Activated CD8-positive, alpha-beta memory T cell treated with anti-CD3 and anti-CD28 coated beads for 24 hours (primary cell): ENCODE data around the gene THOC7.

Source experiments
- DNase-seq: peaks from one replicate; pipeline ENCODE4 v3.0.0-alpha.2; 2020

Gene THOC7

DNA sequence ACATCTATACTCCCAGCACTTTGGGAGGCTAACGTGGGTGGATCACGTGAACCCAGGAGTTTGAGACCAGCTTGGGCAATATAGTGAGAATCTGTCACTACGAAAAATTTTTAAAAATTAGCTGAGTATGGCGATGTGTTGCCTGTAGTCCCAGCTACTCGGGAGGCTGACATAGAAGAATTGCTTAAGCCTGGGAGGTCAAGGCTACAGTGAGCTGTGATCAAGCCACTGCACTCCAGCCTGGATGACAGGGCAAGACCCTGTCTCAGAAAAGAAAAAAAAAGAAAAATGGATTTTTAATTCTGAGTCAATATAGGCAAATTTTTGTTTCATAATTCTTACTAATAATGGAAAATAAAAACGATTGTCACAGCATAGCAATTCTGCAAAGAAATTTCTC is 31.2 kb downstream of the THOC7 start:
- DNase-seq: no peak

DNA sequence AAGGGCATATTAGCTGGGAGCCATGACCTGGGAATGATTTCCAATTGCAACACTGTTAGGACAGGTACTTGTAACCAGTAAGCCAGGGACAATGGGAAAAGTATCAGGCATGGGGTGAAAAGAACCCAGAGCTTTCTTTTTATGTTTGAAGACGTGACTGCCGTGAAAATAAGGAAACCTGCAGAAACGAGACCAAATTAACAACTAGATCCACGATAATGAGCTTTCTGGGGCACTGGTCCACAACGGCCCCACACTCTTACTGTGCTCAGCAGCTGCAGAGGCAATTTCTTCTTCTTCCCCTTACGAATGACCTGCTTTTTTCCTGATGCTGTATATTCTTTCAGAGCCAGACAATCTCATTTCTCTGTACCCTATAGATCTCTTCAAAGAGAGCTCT is 33.1 kb downstream of the THOC7 start:
- DNase-seq: no peak

DNA sequence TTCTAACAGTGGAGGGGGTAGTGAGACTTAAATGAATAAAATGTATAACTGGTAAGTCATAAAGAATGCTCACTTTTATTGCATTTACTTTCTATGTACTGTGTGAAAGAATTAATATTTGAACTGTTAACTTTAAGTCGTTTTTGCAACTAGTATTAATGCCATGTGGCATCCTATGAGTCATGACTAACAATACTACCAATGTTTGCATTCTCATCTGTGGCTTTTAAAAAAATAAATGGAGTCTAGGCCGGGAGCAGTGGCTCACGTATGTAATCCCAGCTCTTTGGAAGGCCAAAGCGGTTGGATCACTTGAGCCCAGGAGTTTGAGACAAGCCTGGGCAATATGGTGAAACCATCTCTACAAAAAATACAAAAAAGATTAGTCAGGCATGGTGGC is 39.3 kb downstream of the THOC7 start:
- no peak for DNase-seq

DNA sequence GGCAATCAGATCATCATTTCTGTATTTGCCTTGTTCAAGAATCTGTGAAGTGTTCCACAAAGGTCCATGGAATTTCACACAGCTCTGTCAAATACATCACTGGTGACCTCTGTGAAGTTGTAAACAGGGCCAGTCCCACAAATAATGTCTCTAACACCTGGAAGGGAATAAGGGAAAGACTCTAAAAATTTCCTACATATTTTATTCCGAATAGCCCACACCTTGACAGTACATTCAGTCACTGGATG is 44.5 kb downstream of the THOC7 start, which contains the start of gene C3orf49:
TSS of gene C3orf49 (plus strand) at position 149 of the 248 bp plus-strand sequence. CDS start 173 bp downstream, outside the sequence.
- DNase-seq: no peak

DNA sequence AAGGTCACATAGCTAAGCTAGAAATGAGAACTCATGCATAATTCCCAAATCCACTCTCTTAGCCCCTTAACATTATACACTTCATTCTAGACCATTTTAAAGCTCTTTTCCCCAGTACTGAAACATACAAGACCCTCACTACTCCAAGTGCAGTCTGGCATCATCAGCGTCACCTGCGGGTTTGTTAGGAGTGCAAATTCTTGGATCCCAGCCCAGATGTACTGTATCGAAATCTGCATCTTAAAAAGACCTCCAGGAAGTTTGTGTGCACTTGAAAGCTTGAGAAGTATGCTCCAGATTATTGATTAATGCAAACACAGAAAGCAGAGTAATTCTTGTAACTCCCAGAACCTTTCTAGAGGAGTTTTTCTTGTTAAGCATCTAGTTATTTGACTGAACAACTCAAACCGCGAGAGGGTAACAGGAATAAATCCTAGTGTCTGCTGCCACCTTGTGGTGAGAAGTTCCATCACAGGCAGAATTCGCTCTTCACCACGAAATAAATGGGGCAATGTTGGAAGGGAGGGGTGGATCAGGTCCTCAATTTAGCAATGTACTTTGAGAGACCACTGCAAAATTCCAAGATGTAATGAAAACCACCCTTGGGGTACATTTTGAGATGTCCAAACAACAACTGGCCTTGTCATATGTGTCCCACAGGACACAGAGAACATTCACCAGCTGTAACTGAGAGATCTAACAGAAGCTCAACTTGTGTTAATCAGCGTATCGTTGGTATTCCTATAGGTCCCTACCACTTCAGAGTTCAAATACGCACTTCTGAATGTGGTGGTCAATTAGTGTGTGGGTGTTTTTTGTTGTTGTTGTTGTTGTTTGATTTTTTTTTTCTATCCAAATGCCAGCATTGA is 45.1 kb downstream of the THOC7 start:
- DNase-seq: peak; percentile 77

DNA sequence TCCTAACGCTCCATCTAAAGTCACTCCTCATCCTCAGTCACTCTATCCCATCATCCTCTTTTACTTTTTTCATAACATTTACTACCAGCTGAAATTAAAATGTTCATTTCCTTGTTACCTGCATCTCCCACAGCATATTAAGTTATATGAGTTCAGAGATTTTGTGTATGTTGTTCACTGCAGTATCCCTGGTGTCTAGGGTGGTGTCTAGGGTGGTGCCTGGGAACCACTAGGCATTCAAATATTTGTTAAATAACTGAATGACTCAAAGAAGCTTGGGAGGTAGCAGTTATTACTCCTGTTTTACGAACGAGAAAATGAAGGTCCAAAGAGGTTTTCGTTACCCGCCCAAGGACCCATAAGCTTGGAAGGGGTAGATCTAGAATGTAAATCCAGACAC is 46.4 kb downstream of the THOC7 start:
- DNase-seq: no peak

DNA sequence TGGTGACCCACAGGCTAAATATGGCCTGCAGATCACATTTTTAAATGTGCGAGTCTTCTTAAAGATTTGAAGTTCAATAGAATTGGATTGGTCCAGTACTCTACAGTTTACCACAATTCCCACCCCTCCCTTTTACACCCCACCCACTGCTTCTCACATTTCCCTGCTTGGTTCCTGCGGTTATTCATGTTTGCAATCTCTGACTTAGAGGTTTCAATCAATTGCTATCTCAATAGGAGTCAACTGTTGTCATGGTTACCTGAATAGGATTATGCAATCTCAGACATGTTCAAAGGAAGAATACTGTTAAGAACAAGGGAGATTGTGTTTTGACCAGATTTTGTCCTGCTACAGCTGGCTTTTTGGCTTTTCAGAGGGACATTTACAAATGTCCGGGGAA is 49.4 kb downstream of the THOC7 start:
- no peak for DNase-seq

DNA sequence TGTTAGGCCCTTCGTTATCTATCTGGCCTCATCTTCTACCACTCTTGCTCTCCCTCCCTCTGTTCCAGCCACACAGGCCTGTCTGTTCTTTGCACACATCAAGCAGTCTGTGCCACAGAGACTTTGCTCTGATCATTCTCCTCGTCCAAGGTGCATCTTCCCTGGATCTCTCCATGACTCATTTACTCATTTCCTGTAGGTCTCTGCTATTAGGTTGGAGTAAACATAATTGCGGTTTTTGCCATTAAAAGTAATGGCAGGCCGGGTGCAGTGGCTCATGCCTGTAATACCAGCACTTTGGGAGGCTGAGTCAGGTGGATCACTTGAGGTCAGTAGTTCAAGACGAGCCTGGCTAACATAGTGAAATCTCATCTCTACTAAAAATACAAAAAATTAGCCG is 54.0 kb downstream of the THOC7 start:
- DNase-seq: no peak

DNA sequence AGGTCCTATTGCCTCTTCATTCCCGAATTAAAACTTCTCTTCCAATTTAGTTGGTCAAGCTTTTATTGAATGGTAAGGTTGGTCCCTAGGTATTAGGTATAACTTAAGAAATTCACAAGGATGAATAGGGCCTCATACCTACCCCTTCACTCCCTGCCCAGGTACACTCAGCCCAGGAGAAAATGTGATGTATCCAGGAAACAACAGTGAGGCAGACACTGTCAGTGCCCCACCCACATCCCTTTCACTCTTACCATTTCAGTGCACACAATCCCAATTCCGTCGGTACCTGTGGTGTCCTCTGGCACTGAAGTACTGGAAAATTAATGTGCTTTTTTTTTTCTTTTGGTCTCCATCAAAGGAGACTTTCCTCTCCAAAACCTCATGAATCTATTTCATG is 55.0 kb downstream of the THOC7 start:
- no peak for DNase-seq

DNA sequence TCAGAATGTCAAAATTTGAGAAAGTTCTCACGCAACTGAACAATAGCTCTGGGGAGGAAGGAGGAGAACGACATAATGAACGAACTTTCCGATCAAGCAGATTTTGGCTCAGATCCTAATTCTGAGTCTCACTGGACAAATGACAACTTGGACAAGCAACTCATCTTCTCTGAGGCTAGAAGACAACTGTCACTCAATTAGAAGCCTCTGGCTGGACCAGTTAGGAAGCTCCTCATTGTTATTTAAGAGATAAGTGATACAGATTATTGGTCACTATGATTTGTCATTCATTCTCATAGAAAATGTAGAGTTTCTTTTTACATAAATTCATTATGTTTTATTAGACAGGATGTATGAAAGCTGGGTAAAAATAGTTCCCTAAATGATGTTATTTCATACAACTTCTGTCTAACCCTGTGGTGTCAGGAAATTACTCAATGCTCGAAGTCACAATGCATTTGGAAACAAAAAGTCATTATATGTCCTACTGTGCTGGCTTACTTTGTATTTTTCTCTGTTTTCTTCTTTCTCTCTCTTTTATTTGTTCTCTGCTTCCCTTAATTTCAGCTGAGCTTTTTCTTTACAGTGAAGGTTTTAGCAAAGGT is 55.5 kb downstream of the THOC7 start:
- no peak for DNase-seq

DNA sequence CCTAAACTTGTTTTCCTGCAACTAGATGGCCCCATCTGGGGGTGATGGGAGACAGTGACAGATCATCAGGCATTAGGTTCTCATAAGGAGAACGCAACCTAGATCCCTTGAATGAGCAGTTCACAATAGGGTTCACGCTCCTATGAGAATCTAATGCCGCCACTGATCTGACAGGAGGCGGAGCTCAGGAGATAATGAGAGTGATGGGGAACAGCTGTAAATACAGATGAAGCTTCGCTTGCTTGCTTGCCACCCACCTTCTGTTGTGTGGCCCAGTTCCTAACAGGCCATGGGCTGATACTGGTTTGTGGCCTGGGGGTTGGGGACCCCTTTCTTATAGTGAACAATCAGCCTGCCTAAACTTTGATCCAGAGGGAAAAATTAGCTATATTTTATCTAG is 59.7 kb downstream of the THOC7 start:
- DNase-seq: no peak

DNA sequence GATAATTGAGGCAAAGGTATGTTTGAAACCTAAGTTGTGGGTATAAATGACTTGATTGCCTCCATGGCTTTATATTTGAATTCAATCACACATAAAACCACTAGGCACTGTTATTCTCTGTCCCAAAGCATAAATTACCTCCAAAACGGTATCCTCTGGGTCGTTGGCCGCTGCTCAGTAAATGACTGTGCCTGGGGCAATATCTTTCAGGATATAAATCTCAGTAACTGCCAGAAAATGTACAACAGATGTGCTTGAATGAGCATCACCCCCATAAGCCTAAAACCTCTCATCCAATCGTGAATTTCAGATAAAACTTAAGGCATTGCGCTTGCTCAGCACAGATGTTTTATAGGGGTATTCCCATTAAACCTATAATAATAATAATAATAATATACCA is 63.5 kb downstream of the THOC7 start:
- no peak for DNase-seq

DNA sequence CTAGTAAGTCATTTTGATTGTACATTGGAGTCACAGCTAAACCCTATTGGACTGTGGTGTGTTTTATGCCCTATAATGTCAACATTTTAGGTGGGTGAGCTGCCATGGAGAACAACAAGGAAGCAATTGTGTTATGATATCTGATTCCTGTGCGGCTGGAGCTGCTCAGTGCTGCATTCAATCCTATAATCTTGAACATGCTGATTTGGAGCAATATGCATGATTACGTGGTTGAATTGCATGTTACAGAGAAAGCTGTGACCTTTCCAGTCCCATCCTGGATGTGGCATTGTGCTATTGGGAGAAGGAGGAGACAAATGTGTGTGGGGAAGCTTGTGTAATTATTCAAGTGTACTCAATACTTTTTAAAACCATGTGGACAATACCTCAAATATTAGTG is 64.7 kb downstream of the THOC7 start:
- DNase-seq: no peak

DNA sequence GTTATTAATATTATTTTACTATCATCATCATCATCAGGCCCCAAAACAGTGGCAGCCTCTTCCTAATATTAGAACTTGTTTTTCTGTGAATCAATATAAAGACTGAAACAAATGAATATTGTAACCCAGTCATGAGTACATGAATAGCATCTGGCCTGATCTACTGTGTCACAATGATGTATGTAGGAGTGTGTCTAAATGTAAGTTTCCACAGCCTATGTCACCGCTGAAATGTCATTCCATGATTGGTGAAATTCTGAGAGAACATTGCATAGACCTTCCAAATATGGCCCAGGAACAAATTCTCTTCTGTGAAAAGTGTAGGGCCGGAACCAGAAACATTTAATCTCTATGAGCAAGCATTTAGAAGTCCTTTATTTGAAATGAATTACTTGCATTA is 65.1 kb downstream of the THOC7 start:
- DNase-seq: no peak

DNA sequence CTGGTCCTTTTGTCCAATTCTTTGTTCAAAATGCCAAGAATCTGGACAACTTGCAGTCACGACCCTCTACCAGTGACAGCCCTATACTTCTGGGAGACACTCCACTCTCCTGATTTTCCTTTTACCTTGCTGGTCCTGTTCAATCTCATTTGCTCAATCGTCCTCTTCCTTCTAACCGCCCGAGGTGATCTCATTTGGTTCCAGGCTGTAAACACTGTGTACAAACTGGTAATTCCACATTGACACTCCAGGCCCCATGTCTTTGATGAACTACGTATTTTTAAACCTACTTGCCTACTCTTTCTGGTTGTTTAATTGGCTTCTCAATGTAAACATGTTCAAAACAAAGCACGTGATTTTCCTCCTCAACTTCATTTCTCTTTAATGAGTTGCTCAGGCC is 68.2 kb downstream of the THOC7 start:
- no peak for DNase-seq

DNA sequence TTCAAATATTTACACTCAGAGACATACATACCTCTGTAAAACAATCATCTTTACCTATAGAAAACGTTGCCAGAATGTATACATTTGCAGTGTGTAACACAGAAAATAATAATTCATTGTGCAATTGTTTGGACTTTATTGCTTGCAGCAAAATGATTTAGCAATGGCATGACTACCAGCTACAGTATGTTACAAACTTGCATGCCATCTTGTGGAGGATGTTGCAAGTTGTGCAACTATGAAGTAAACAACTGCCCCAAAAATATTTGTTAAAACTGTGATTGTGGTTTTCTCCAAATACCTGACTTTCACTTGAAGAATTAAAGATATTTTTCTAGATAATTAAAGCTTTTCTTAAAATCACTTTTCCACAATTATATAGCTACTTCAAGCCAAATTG is 71.6 kb downstream of the THOC7 start:
- no peak for DNase-seq
